ENCODE measurements around the gene OTUD5. TPM values are rescaled to one million over a fixed set of nuclear protein-coding genes. Genes with fewer than 3 reads are reported as not detected.

OTUD5 gene
- total RNA-seq, 4 donors from 2014 or later = 39.4 to 96.9 (median 40.6) TPM

DNA sequence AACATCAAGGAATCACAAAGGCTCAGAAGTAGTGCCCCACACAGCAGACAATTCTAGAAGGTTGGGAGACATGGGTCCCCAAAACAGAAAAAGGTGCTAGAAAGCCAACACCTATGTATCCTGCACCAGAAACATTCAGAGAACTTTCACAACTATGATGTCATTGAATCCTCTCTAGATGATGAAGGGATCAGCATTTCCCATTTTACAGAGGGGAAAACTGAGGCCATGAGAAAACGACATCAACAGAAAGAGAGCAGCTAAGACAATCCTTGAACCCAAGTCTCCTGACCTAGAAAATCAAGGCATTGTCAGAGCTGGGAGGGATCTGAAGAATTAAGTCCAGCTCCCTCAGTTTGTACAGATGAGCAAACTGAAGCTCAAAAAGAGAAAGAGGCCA is 11.0 kb upstream of the OTUD5 start:
- intact Hi-C loops (cut with DNase I; ENCODE audit: low total_unique reads) = no loop called here
- in situ Hi-C loops (cut with MboI; ENCODE audit: low pct_ligation_motif_present in 1 of 4, low pct_unique_long_range_greater_than_20kb in 1 of 4, low sequenced_read_pairs in 3 of 4) = no loop called here
- DNase-seq = no peak
- H3K36me3 ChIP-seq = no peaks in the 10 kb centered on the region
- H3K9me3 ChIP-seq = no peaks in the 10 kb centered on the region
- no peaks in the 10 kb centered on the region for H3K27me3 ChIP-seq
- TF ChIP-seq, protein P1, sequence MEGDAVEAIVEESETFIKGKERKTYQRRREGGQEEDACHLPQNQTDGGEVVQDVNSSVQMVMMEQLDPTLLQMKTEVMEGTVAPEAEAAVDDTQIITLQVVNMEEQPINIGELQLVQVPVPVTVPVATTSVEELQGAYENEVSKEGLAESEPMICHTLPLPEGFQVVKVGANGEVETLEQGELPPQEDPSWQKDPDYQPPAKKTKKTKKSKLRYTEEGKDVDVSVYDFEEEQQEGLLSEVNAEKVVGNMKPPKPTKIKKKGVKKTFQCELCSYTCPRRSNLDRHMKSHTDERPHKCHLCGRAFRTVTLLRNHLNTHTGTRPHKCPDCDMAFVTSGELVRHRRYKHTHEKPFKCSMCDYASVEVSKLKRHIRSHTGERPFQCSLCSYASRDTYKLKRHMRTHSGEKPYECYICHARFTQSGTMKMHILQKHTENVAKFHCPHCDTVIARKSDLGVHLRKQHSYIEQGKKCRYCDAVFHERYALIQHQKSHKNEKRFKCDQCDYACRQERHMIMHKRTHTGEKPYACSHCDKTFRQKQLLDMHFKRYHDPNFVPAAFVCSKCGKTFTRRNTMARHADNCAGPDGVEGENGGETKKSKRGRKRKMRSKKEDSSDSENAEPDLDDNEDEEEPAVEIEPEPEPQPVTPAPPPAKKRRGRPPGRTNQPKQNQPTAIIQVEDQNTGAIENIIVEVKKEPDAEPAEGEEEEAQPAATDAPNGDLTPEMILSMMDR (IDR thresholded peaks at IDR 0.05) = no peak
- no peak for TF ChIP-seq EP300 (IDR thresholded peaks at IDR 0.05; ENCODE audit: low read depth)
- no peak for TF ChIP-seq POLR2AphosphoS5 (IDR thresholded peaks at IDR 0.05)
- no peak for TF ChIP-seq POLR2A (IDR thresholded peaks at IDR 0.05)
- WGBS, 2 donors (ENCODE audit: low coverage in 1 of 2) = 57 to 80% methylated on average over 1 of the region's 1 CpG
- peaks cover 0 to 11% (median 2%) of the 10 kb centered on the region in 4 donors for H3K4me1 ChIP-seq
- no peak overlapping the region for H3K4me3 ChIP-seq
- no peak overlapping the region for H3K27ac ChIP-seq

DNA sequence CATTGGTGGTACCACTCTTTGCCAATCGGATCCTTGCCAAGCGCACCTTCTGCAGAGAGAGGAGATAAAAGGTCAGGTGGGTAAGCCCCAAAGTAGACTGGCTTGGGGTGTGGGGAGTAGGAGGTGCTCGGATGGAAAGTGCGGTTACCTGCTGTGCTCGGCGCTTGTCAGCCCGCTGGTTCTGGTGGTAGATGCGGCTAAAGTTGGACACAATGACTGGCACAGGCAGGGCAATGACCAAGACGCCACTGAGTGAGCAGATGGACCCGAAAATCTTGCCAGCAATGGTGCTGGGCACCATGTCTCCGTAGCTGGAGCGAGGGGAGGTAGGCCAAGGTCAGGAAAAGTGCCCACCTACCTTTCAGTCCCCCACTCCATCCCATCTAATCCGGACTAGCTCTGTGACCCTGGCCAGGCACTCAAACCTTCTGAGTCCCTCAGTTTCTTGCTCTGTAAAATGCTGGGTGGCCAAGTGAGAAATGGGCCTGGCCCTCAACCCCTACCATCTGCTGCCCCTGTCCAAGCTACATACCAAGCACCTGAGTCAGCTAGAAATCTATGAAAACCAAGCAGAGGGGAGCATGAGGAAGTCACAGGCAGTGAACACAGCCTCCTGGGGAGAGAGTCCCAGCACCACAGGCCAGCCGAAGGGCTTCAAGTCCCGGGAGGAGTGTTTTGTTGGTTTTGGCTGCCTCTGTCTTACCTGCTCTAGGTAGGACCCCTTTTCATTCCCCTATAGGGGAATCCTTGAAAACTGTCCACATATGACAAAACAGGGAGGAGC is 9.6 kb upstream of the OTUD5 start:
- H3K27me3 ChIP-seq = no peaks in the 10 kb centered on the region
- no peak for DNase-seq
- H3K4me1 ChIP-seq = peaks cover 0 to 7% (median under 1%) of the 10 kb centered on the region in 4 donors
- in situ Hi-C loops (cut with MboI; ENCODE audit: low pct_ligation_motif_present in 1 of 4, low pct_unique_long_range_greater_than_20kb in 1 of 4, low sequenced_read_pairs in 3 of 4) = no loop called here
- WGBS, 2 donors (ENCODE audit: low coverage in 1 of 2) = 81% methylated on average over 15 of the region's 15 CpGs; no CpG with 5 or more reads in 1 of the 2 donors
- no peaks in the 10 kb centered on the region for H3K9me3 ChIP-seq
- no peak overlapping the region for H3K27ac ChIP-seq
- intact Hi-C loops (cut with DNase I; ENCODE audit: low total_unique reads) = no loop called here
- H3K4me3 ChIP-seq = no peak overlapping the region
- TF ChIP-seq, protein P1 (IDR thresholded peaks at IDR 0.05) = no peak
- TF ChIP-seq POLR2A (IDR thresholded peaks at IDR 0.05) (no peak), POLR2AphosphoS5 (IDR thresholded peaks at IDR 0.05) (no peak), EP300 (IDR thresholded peaks at IDR 0.05; ENCODE audit: low read depth) (no peak)
- H3K36me3 ChIP-seq = no peaks in the 10 kb centered on the region

DNA sequence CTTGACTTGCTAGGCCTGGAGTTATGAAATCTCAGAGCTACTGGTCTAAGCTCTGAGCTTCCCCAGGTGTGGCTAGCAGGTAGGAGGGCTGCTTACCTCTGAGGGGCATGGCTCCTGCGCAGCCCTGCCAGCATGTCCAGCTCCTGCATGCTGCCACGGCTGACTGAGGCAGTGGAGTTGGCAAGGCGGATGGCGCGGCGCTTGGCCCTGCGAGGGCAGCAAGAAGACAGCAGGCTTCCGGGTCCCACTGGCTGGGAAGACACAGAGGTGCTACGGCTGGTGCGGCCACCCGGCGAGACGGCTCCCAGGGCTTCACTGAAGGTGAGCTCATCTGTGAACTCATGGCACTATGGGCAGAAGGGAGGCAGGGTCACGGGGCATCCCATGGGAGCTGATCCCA is 8.6 kb upstream of the OTUD5 start:
- intact Hi-C loops (cut with DNase I; ENCODE audit: low total_unique reads) = no loop called here
- Histone ChIP-seq H3K4me3 (no peak overlapping the region), H3K27ac (no peak overlapping the region), H3K9me3 (no peaks in the 10 kb centered on the region), H3K36me3 (no peaks in the 10 kb centered on the region), H3K27me3 (no peaks in the 10 kb centered on the region), H3K4me1 (no peaks in the 10 kb centered on the region)
- in situ Hi-C loops (cut with MboI; ENCODE audit: low pct_ligation_motif_present in 1 of 4, low pct_unique_long_range_greater_than_20kb in 1 of 4, low sequenced_read_pairs in 3 of 4) = no loop called here
- 88% methylated on average over 13 of the region's 14 CpGs; no CpG with 5 or more reads in 1 of the 2 donors for WGBS, 2 donors (ENCODE audit: low coverage in 1 of 2)
- no peak for TF ChIP-seq POLR2A (IDR thresholded peaks at IDR 0.05)
- TF ChIP-seq POLR2AphosphoS5 (IDR thresholded peaks at IDR 0.05) = no peak
- no peak for TF ChIP-seq EP300 (IDR thresholded peaks at IDR 0.05; ENCODE audit: low read depth)
- TF ChIP-seq, protein P1 (IDR thresholded peaks at IDR 0.05) = no peak
- no peak for DNase-seq

DNA sequence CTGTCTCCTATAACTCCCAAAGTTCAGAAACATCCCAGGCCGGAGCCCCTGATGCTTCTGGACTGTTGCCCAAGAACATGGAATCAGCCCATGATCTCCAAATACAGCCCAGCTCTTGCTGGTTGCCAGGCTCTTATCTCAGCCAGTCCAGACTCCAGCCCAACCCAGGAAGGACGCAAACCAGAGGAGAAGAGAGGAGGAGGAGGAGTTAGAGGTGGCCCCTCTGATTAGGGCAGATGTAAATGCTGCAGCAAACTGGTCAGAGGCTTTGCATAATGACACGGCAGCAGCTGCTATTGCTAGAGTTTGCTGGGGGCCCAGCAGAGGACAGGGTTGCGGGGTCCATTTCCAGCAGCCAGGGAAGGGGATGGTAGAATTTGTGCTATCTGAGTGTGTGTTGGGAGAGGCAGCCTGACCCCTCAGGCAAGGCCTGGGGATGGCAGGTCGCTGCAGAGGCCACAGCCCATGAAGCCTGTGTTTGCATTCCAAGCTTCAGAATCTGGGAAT is 4.2 kb upstream of the OTUD5 start:
- TF ChIP-seq, protein P1 (IDR thresholded peaks at IDR 0.05) = no peak
- no peak for TF ChIP-seq POLR2A (IDR thresholded peaks at IDR 0.05)
- TF ChIP-seq POLR2AphosphoS5 (IDR thresholded peaks at IDR 0.05) = peak in 1 of 3 donors; percentile 15
- intact Hi-C loops (cut with DNase I; ENCODE audit: low total_unique reads) = no loop called here
- in situ Hi-C loops (cut with MboI; ENCODE audit: low pct_ligation_motif_present in 1 of 4, low pct_unique_long_range_greater_than_20kb in 1 of 4, low sequenced_read_pairs in 3 of 4) = no loop called here
- peak; percentile 25 for DNase-seq
- Histone ChIP-seq H3K27me3 (no peaks in the 10 kb centered on the region), H3K36me3 (no peaks in the 10 kb centered on the region), H3K27ac (peak overlapping the region in 2 of 4 donors; percentile 19 to 94), H3K4me3 (no peak overlapping the region), H3K4me1 (peaks cover 0 to 6% (median 3%) of the 10 kb centered on the region in 4 donors), H3K9me3 (no peaks in the 10 kb centered on the region)
- 65% methylated on average over 5 of the region's 5 CpGs; no CpG with 5 or more reads in 1 of the 2 donors for WGBS, 2 donors (ENCODE audit: low coverage in 1 of 2)
